OCI-LY1 (cell line): ENCODE data around the gene POGLUT2.
"Not testable (repeated sequence)": the region's sequence is repeated elsewhere in the genome, so short reads cannot be mapped to it uniquely, and the experiment has no call there.

ENCODE experiments used
- H2AFZ ChIP-seq: fragments of 200-600 bp; sonication (generic), shearing (Covaris generic); 2 replicates; pipeline ENCODE4 v1.6.0; 2014; ENCODE audit warnings: antibody characterized with exemption, mild to moderate bottlenecking, low read length
- H3F3A ChIP-seq: fragments of 200-600 bp; sonication (generic), shearing (Covaris generic); 2 replicates; pipeline ENCODE4 v1.6.0; 2014; ENCODE audit warnings: mild to moderate bottlenecking, antibody characterized with exemption, low read length, moderate library complexity; ENCODE audit not compliant: insufficient read depth
- H3K27ac ChIP-seq: fragments of 200-600 bp; sonication (generic); 2 replicates; pipeline ENCODE4 v1.5.1; 2014; ENCODE audit warnings: low read length, mixed run types, mild to moderate bottlenecking, low read depth; ENCODE audit not compliant: poor library complexity, severe bottlenecking
- H3K27me3 ChIP-seq: fragments of 200-600 bp; sonication (generic); 2 replicates; pipeline ENCODE4 v1.6.0; 2014; ENCODE audit warnings: antibody characterized with exemption, mild to moderate bottlenecking, low read length, moderate library complexity; ENCODE audit not compliant: insufficient read depth
- H3K36me3 ChIP-seq: fragments of 200-600 bp; sonication (generic); 2 replicates; pipeline ENCODE4 v1.6.1; 2014; ENCODE audit warnings: mild to moderate bottlenecking, antibody characterized with exemption, low read length, moderate library complexity, mixed read lengths; ENCODE audit not compliant: insufficient read depth
- H3K4me1 ChIP-seq: fragments of 200-600 bp; sonication (generic); 2 replicates; pipeline ENCODE4 v1.5.1; 2014; ENCODE audit warnings: mild to moderate bottlenecking, low read length, moderate library complexity; ENCODE audit not compliant: insufficient read depth, severe bottlenecking
- H3K4me2 ChIP-seq: fragments of 200-600 bp; sonication (generic), shearing (Covaris generic); 2 replicates; pipeline ENCODE4 v1.6.1; 2014; ENCODE audit warnings: low read length
- H3K4me3 ChIP-seq: fragments of 200-600 bp; sonication (generic); 2 replicates; pipeline ENCODE4 v1.5.1; 2014; ENCODE audit warnings: low read length, low read depth, mild to moderate bottlenecking, mixed read lengths; ENCODE audit not compliant: poor library complexity, severe bottlenecking
- H3K79me2 ChIP-seq: fragments of 200-600 bp; shearing (Covaris generic); 2 replicates; pipeline ENCODE4 v1.6.1; 2016; ENCODE audit warnings: mixed run types, low read length, mixed read lengths; ENCODE audit not compliant: insufficient read depth
- H3K9ac ChIP-seq: fragments of 200-600 bp; sonication (generic), shearing (Covaris generic); 2 replicates; pipeline ENCODE4 v1.6.1; 2014; ENCODE audit warnings: mild to moderate bottlenecking, low read length, mixed read lengths
- H3K9me2 ChIP-seq: fragments of 200-600 bp; sonication (generic), shearing (Covaris generic); 2 replicates; pipeline ENCODE4 v1.6.1; 2014; ENCODE audit warnings: low read depth, mild to moderate bottlenecking, low read length, mixed read lengths
- H3K9me3 ChIP-seq: fragments of 200-600 bp; shearing (Covaris generic); 2 replicates; pipeline ENCODE4 v1.6.1; 2014; ENCODE audit warnings: low read length, mixed read lengths
- H4K20me1 ChIP-seq: fragments of 200-600 bp; sonication (generic), shearing (Covaris generic); 2 replicates; pipeline ENCODE4 v1.6.0; 2016; ENCODE audit warnings: mild to moderate bottlenecking, low read length; ENCODE audit not compliant: insufficient read depth
- EZH2 ChIP-seq: fragments of 200-600 bp; sonication (generic), shearing (Covaris generic); IDR thresholded peaks from 2 replicates; pipeline ENCODE4 v1.8.0; 2017; ENCODE audit warnings: borderline replicate concordance, mixed run types, mild to moderate bottlenecking, antibody characterized with exemption, low read length, moderate library complexity, mixed read lengths
- TF ChIP-seq, protein P1 (sequence below): fragments of 200-600 bp; sonication (generic), shearing (Covaris generic); IDR thresholded peaks from 2 replicates; pipeline ENCODE4 v1.5.1; 2017; ENCODE audit warnings: mild to moderate bottlenecking, antibody characterized with exemption, low read length, moderate library complexity, mixed read lengths

Gene POGLUT2

DNA sequence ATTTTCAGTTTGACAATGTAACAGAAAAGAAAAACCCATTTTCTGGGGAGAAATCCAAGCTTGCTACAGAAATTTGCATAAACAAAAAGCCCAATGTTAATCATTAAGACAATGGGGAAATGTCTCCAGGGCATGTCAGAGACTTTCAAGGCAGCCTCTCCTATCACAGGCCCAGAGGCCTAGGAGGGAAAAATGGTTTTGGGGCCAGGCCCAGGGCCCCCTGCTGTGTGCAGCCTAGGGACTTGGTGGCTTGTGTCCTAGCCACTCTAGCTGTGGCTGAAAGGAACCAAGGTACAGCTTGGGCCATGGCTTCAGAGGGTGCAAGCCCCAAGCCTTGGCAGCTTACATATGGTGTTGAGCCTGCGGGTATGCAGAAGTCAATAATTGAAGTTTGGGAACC lies 17.2 kb downstream of the POGLUT2 start:
- Histone ChIP-seq H3K9ac (no peak overlapping the region), H3K27me3 (no peaks in the 10 kb centered on the region), H3K27ac (no peak overlapping the region), H3K9me3 (no peaks in the 10 kb centered on the region), H3K36me3 (no peaks in the 10 kb centered on the region; the same call in 1 of the 2 replicates), H3K79me2 (no peaks in the 10 kb centered on the region), H4K20me1 (no peaks in the 10 kb centered on the region), H3K4me2 (no peak overlapping the region), H3K4me1 (no peaks in the 10 kb centered on the region), H3K4me3 (no peak overlapping the region), H2AFZ (no peak overlapping the region), H3K9me2 (no peaks in the 10 kb centered on the region), H3F3A (no peaks in the 10 kb centered on the region)
- TF ChIP-seq, protein P1, sequence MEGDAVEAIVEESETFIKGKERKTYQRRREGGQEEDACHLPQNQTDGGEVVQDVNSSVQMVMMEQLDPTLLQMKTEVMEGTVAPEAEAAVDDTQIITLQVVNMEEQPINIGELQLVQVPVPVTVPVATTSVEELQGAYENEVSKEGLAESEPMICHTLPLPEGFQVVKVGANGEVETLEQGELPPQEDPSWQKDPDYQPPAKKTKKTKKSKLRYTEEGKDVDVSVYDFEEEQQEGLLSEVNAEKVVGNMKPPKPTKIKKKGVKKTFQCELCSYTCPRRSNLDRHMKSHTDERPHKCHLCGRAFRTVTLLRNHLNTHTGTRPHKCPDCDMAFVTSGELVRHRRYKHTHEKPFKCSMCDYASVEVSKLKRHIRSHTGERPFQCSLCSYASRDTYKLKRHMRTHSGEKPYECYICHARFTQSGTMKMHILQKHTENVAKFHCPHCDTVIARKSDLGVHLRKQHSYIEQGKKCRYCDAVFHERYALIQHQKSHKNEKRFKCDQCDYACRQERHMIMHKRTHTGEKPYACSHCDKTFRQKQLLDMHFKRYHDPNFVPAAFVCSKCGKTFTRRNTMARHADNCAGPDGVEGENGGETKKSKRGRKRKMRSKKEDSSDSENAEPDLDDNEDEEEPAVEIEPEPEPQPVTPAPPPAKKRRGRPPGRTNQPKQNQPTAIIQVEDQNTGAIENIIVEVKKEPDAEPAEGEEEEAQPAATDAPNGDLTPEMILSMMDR = no peak
- no peak for TF ChIP-seq EZH2

DNA sequence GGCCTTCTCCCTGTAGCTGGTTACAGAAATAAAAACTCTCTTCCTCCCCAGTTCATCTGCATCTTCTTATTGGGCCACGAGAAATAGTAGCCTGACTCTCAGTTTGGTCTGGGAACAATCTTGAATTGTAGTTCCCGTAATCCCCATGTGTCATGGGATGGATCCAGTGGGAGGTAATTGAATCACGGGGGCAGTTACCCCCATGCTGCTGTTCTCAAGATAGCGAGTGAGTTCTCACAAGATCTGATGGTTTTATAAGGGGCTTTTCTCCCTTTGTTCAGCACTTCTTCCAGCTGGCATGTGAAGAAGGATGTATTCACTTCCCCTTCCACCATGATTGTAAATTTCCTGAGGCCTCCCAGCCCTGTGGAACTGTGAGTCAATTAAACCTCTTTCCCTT lies 18.1 kb downstream of the POGLUT2 start:
- H3F3A ChIP-seq, H3K4me1 ChIP-seq, H3K27ac ChIP-seq, H4K20me1 ChIP-seq, H3K79me2 ChIP-seq, H3K9me2 ChIP-seq, H3K9me3 ChIP-seq, H3K4me2 ChIP-seq, H3K27me3 ChIP-seq, H3K9ac ChIP-seq, H3K4me3 ChIP-seq, H2AFZ ChIP-seq, H3K36me3 ChIP-seq: not testable (repeated sequence)

DNA sequence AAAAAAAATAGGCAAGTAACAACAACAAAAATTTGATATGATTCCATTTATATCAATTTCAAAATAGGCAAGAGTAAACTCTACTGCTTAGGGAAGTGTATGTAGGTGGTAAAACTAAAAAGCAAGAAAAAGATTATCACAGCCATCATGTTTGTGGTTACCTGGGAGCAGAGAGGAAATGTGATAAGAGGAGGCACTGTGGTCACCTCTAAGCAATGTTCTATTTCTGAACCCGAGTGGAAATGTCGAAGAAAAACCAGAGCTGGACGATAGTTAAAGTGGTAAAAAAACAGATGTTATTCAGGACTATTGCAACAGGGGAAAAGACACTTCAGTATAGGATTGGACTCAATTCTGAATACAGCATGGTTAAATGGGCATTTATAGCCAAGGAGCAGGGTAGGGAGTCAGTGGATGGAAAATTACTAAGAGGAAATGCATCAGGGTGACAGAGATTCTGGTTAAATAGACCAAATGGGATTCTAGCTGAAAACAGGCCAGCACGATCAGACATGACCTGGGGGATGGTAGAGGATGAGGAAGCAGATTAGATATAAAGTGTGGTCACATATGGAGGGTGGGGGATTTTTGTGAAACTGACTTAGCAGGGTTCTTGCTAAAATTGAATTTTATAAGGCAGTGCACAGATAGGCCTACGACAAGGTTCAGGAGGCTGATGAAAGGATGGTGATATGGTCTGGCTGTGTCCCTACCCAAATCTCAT lies 19.2 kb downstream of the POGLUT2 start:
- Histone ChIP-seq H3F3A (no peaks in the 10 kb centered on the region), H3K27me3 (no peaks in the 10 kb centered on the region), H4K20me1 (no peaks in the 10 kb centered on the region), H3K36me3 (no peaks in the 10 kb centered on the region; the same call in 1 of the 2 replicates), H3K4me2 (no peak overlapping the region), H3K9me3 (no peaks in the 10 kb centered on the region), H3K4me1 (no peaks in the 10 kb centered on the region), H3K9me2 (no peaks in the 10 kb centered on the region), H2AFZ (no peak overlapping the region), H3K27ac (no peak overlapping the region), H3K9ac (no peak overlapping the region), H3K79me2 (no peaks in the 10 kb centered on the region), H3K4me3 (no peak overlapping the region)
- TF ChIP-seq, protein P1 = no peak
- no peak for TF ChIP-seq EZH2

DNA sequence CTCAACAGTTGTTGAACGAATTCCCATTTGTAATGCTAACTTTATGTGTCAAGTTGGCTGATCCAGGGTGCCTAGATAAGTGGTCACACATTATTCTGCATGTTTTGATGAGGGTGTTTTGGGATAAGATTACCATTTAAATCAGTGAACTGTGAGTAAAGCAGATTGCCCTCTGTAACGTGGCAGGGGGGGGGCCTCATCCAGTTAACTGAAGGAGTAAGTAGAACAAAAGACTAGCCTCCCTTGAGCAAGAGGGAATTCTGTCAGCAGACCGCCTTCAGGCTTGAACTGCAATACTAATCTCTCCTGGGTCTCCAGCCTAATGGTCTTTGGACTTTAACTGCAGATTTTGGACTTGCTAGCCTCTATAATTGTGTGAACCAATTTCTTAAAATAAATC lies 21.0 kb downstream of the POGLUT2 start:
- H3K9me3 ChIP-seq = no peaks in the 10 kb centered on the region
- no peak overlapping the region for H3K9ac ChIP-seq
- no peaks in the 10 kb centered on the region for H4K20me1 ChIP-seq
- no peak overlapping the region for H3K27ac ChIP-seq
- no peak overlapping the region for H3K4me2 ChIP-seq
- H3K4me3 ChIP-seq = no peak overlapping the region
- TF ChIP-seq, protein P1 = no peak
- TF ChIP-seq EZH2 = no peak
- no peaks in the 10 kb centered on the region for H3K27me3 ChIP-seq
- H3K4me1 ChIP-seq = peaks cover 8% of the 10 kb centered on the region
- H3K9me2 ChIP-seq = no peaks in the 10 kb centered on the region
- H3K36me3 ChIP-seq = no peaks in the 10 kb centered on the region; the same call in 1 of the 2 replicates
- H2AFZ ChIP-seq = no peak overlapping the region
- no peaks in the 10 kb centered on the region for H3F3A ChIP-seq
- no peaks in the 10 kb centered on the region for H3K79me2 ChIP-seq
